Hematopoietic multipotent progenitor cell treated with erythropoietin and hydrocortisone succinate and interleukin-3 and kit ligand, for 6 days (in vitro differentiated cells): ENCODE measurements around the gene SEC23A.
"Not testable (repeated sequence)": the region's sequence is repeated elsewhere in the genome, so short reads cannot be mapped to it uniquely, and the experiment has no call there.

ENCODE experiments used
- DNase-seq: peaks from one replicate; pipeline ENCODE4 v3.0.0-alpha.2; 2015

SEC23A gene

DNA sequence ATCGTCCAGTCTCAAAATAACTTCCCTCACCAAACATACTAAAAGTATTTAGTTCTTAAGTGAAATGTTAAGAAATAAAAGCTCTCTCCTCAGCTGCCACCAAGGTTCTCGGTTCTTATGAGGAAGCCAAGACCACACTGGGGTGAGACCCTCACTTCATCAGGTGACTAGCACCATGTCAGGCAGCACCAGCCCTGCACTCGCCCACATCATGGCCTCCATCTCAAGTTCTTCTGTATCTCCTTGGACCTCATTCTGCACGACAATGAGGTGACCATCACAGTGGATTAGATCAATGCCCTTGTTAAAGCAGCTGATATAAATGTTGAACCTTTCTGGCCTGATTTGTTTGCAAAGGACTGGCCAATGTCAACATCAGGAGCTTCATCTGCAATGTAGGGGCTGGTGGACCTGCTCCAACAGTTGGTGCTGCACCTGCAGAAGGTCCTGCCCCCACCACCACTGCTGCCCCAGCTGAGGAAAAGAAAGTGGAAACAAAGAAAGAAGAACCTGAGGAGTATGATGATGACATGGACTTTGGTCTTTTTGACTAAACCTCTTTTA is 12.4 kb downstream of the SEC23A start:
- no peak for DNase-seq

DNA sequence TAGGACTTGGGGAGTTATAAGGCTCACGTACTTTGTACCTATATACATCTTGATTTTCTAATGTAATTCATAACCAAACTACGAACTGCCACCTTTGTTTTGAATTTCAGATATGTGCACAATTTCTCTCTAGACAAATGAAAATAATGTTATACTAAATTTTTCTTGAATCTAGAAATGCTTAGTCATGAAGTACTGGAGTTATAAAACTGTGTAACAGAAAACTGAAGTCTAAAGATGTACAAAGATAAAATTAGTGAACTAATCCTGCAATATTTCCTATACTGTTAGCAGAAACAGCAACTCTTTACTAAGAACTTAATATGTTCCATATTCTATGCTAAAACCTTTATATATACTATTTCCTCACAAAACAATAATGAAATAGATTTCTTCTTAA is 15.5 kb downstream of the SEC23A start:
- peak; percentile 6 for DNase-seq

DNA sequence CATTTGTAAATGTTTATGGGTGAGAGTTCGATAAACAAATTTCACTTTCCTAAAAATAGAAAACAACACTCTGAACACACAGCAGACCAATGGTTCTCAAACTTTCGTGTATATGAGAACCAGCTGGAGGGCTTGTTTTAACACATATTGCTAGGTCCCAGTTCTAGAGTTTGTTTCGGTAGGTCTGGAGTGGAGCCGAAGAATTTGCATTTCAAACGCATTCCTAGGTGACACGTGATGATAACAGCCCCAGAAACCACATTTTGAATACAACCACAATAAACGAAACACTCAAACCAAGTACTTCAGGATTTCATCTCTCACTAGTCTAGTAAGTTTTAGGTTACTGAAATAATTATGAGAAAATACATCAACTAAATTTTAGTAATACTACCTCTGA is 17.1 kb downstream of the SEC23A start:
- no peak for DNase-seq

DNA sequence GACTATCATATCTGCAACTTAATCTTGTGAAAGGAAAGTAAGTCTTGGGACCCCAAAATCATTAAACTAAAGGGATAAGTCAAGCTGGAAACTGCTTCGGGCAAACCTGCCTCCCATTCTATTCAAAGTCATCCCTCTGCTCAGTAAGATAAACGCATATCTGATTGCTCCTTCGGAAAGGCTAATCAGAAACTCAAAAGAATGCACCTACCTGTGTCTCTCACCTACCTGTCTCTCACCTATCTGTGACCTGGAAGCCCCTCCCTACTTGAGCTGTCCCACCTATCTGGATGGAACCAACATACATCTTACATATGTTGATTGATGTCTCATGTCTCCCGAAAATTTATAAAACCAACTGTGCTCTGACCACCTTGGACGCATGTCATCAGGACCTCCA is 19.9 kb downstream of the SEC23A start:
- no peak for DNase-seq

DNA sequence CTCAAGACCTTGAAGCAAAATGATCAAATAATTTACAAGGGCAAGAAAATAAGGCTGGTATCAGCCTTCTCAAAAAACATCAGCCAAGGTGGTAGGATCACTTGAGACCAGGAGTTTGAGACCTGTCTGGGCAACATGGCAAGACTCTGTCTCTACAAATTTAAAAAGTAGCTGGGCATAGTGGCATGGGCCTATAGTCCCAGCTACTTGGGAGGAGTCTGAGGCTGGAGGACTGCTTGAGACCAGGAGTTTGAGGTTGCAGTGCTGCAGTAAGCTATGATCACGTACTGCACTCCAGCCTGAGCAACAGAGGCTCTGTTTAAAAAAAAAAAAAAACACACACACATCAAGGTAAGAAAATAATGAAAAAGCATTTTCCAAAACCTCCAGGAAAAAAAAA is 22.1 kb downstream of the SEC23A start:
- no peak for DNase-seq

DNA sequence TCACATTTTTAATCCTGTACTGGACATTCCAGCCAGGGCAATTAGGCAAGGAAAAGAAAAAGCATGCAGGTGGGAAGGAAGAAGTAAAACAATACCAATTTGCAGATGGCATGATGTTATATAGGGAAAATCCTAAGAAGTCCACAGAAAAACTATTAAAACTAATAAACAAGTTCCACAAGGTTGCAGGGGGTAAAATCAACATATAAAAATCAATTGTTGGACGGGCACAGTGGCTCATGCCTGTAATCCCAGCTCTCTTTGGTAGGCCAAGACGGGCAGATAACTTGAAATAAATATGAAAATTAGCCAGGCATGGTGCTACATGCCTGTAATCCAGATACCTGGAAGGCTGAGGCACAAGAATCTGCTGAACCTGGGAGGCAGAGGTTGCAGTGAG is 31.9 kb downstream of the SEC23A start:
- no peak for DNase-seq

DNA sequence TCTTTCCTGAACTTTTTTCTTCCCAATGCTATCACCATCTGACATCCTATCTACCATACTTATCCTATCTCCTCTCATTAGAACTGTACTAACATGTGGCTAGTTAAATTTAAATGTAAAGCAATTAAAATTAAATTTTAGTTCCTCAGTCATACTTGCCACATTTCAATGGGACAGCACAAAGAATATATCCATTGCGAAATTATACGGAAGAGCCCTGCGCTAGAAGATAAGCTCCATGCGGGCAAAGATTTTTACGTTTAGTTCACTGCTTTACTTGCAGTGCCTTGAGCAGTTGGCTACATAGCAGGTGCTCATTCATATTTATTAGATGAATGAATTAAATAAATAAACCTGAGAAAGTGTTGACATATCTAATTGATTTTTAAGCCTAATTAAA is 33.1 kb downstream of the SEC23A start:
- DNase-seq: no peak

DNA sequence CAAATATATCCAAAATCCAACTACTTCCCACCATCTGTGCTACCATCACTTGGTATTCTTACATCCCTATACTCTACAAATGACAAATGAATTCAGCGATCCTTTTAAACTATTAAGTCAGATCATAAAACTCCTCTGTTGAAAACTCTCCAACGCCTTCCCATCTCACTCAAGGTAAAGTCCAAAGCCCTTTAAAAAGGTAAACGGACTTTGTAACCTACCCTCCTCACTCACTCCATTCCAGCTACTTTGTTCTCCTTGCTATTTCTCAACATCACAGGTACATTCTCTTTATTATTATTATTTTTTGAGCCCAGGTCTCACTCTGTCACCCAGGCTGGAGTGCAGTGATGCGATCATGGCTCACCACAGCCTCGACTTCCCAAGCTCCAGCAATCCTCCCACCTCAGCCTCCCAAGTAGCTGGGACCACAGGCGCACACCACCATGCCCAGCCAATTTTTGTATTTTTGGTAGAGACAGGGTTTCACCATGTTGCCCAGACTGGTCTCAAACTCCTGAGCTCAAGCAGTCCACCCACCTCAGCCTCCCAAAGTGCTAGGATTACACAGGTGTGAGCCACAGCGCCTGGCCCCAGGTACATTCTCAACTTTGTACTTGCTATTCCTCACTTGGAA is 33.7 kb downstream of the SEC23A start:
- DNase-seq: not testable (repeated sequence)

DNA sequence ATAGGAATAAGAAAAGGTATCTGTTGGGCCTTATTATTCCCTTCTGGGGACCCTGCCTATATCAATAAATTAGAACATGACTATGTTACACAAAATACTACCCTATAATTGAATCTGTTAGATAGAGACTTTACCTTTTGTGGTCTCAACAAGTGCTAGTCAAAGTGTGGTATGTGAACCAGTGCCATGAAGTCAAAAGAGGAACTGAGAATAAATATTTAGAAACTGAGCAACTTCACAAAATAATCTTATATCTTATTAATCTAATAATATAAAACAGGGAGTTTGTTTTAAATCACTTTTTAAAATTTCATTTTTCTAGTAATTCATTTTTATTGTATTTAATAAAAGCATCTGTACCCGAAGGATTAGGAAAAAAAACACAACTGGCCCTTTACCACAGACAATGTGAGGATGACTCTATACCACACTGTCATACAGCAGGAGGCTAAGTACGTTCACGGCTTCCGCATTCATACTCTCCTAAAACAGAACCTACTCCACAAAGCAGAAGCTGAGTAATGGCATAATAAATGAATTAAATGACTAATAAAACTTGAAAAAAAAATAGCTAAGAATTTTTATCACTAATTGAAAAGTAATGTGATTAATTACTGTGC is 42.1 kb downstream of the SEC23A start:
- DNase-seq: no peak

DNA sequence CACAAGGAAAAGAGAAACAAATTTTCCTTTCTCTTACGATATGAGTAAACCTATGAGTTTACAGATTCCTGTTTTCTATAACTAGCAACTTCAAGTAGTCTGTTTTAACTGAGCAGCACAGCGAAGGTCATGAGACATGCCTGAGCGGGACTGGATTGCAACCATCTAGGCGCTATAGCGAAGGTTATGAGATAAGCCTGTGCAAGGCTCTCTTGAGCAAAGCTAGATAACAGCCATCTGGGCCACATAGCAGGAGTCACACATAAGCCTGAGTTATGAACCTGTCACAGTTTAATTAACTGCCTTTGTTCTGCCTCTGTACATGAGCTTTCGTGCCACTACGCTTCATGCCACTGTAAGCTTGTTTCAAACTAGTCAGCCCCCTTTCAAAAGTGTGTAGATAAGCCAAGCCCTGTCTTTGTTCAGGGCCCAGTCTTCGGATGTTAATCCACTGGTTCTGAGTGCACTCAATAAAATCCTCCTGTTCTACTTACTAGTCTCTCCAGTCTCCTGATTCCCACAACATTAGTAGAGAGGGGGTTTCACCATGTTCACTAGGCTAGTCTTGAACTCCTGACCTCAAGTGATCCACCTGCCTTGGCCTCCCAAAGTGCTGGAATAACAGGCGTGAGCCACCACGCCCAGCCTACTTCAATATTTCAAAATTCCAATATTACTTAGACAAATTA is 47.1 kb downstream of the SEC23A start:
- peak; percentile 8 for DNase-seq

DNA sequence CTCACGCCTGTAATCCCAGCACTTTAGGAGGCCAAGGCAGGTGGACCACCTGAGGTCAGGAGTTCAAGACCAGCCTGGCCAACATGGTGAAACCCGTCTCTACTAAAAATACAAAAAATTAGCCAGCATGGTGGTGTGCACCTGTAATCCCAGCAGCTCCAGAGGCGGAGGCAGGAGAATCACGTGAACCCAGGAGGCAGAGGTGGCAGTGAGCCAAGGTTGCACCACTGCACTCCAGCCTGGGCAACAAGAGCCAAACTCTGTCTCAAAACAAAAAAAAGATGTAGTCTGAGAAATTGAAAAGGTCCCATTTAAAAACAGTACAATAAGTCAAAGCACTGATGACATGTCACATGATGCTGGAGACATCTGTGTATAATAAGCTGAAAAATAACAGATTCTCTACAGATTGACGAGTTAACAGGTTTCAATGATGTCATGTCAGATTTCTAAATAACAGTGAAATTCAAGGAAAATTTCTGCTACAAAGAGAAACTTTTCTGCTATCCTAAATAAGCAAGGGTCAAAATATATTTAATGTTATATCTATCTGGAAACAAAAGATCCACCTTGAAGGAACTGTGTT is 50.1 kb downstream of the SEC23A start:
- DNase-seq: not testable (repeated sequence)

DNA sequence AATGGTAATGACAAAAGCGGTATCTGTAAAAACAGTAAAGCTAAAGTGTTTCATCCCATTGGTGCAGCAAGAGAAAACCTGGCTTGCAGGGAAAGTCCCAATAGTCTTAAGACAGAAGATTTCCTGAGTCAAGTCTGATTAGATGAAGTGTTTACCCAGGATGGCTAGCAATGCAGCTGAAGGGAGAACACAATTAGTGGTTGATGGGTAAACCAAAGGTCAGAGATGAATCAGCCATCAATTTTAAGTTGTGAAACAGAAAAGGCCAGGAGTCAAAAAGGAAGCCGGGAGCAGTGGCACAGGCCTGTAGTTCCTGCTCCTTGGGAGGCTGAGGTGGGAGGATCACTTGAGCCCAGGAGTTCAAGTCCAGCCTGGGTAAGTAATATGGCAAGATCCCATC is 52.6 kb downstream of the SEC23A start:
- DNase-seq: no peak

DNA sequence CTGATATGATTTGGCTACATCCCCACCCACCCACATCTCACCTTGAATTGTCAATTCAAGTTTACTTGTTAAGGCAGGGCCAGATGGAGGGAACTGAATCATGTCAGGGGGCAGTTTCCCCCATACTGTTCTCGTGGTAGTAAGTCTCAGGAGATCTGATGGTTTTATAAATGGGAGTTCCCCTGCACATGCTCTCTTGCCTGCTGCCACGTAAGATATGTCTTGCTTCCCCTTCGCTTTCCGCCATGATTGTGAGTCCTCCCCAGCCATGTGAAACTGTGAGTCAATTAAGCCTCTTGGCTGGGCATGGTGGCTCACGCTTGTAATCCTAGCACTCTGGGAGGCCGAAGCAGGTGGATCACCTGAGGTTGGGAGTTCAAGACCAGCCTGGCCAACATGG is 57.1 kb downstream of the SEC23A start:
- DNase-seq: not testable (repeated sequence)

DNA sequence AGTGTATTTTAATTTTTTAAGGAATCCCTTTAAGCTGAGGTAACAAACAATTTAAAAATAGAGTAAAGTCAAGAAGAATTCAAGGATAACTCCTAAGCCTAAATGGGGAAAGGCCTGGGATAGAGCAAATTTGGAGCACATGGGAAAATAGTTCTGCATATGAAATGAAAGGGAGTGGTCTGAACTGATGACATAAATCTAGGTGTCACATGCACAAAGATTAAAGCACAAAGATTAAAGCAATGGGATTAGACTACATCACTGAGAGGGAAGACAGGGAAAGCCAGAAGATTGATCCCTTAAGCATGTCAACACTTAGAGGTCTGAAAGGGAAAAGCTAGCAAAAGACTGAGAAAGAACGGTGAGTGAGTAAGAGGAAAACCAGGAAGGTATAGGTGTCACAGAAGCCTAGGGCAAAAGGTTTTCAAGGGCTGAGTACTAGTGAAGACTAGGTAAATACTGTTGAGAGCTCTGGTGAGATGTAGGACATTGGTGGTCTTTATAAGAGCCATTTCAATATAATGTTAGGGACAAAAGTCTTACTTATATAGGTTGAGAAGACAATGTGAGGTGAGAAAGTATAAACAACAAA is 59.6 kb downstream of the SEC23A start:
- DNase-seq: no peak

DNA sequence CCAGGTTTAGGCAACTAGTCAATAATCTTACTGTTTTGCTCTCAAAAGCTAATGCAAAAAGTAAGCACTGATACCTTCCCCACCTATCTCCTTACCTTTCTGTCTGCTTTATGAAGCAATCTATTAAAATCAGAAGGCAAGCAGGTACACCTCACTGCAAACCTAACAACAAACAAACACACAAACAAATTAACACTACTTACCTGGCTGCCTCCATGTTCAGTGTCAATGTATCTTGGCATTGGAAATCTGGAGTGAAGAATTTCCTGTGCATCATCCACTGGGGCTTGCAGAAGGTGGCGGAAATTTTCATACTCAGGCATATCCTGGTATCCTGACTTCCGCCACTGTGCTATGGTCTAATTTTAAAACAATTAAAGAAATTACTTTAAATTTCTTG is 62.5 kb downstream of the SEC23A start:
- DNase-seq: no peak

DNA sequence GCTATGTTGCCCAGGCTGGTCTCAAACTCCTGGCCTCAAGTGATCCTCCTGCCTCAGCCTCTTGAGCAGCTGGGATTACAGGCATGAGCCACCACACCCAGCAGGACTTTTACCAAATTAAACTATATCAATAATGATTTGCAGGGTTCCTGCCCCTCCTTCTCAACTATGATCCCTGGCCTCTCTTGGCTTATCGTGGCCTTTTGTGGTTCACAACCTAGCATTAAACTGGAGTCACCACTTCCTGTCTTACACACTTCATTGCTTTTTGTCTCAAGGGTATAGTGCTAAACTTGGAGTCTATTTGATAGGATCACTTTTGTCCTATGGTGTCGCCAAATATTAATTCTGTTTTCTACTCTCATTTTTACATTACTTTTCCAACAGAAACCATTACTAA is 64.5 kb downstream of the SEC23A start:
- peak; percentile 15 for DNase-seq

DNA sequence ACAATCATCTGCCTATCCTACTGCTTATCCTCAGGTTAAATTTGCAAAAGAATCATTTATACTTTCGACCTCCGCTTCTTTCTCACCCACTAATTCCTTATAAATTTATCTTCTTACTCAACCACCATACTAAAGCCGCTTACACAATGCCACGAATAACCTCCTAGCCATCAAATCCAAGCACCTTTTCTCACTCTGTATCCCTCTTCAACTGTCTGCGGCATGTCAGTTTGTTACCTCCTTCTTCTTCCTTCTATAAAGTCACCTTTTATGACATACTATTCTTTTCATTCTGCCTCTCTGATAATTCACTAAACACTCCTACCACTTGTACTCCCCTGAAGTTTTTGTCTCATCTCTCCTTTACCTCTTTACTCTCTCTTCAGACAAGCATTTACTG is 66.3 kb downstream of the SEC23A start:
- no peak for DNase-seq

DNA sequence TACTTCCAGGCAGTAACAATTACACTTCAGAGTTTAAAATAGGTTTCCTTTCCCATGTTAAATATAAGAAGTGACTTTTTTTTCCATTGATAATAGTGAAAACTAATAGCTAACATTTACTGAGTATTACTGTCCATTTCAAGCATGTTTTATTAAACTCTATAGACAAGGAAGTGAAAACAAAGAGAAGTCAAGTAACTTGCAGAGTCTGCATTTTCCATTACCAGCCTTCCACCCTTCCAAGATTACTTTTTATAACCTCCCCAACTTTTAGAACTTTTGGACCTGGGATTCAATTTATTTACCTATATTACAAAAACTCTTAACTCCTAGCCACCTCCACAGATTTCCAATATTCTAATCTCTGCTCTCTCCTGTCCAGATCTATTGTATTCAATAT is 67.7 kb downstream of the SEC23A start:
- no peak for DNase-seq

DNA sequence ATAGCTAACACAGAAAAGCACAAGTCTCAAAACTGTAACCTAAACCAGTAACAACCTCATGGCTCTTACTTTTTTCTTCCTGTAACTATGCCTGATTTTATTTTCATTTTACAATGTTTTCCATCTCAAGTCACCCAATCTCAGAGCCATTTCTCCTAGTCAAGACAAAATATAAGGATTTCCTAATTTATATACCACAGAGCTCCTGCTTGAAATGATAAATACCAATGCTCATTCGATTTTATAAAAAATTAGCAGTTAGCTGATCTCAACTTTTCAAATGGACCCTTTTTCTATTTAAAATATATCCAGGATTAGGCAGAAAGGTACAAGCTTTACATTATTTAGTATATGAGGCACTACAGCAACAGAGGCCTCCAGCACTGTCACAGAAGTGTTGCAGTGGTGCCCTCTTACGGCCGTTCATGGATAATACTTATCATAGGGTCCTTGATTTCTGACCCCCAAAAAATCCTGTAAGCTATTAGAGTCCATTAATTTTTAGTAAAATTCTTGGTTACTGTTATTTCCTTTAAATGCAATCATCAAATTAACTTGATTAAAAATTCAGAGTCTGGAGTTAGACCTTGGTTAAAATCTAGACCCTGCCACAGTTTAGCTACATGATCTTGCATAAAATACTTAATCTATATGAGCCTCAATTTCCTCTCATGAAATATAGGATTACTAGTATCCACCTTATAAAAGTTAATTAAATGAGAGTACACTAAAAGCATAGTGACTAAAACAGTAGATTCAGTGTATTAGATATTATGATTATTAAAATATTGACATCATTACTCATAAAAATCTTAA is 68.3 kb downstream of the SEC23A start:
- peak; percentile 12 for DNase-seq

DNA sequence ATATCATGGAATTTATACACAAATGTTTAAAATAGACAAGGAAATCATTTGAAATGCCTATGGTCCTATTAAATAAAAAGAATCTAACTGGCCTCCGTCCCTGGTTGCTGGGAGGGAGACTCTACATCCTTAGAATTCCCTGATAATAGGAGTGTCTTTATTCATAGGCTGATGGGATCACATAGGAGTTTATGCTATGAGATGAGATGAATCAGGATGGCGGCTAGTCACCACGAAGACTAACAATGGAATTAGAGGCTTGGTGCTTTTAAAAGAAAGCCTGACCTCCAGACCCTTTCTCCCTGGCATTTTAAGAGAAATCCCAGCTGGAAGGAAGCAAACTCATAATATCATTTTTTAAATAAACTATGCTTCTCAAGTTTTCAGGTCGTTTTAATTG is 69.7 kb downstream of the SEC23A start:
- no peak for DNase-seq

DNA sequence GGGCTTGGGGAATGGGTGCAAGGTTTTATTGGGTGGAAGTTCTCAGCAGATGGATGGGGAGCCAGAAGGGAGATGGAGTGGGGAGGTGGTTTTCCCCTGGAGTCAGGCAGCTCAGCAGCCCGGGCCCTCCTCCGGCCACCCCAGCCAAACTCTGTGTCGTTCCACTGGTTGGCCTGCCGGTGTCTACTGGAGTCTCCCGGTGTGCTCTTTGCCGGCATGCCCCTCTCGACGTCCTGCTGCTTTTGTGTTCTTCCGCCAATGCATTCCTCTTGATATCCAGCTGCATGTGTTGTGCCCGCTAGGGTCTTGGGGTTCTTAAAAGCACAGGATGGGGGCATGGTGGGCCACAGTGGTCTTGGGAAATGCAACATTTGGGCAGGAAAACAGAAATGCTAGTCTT is 72.8 kb downstream of the SEC23A start:
- DNase-seq: no peak

DNA sequence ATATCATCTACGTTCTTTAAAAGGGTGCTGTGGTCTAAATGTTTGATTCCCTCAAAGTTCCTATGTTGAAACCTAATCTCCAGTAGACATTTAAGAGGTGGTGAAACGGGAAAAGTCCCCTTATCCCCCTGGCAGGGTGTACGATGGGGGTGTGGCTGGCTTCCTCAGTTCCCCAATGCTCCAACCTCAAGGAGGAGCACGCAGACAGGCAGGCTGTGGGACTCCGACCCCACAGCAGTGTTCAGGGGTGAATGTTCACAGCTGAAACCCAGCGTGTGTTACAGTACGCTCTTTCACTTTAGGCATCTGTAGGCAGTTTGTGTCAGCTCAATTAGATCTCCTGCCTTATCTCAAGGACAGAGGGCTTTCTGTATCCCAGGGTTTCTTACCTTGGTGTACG is 73.2 kb downstream of the SEC23A start:
- no peak for DNase-seq

DNA sequence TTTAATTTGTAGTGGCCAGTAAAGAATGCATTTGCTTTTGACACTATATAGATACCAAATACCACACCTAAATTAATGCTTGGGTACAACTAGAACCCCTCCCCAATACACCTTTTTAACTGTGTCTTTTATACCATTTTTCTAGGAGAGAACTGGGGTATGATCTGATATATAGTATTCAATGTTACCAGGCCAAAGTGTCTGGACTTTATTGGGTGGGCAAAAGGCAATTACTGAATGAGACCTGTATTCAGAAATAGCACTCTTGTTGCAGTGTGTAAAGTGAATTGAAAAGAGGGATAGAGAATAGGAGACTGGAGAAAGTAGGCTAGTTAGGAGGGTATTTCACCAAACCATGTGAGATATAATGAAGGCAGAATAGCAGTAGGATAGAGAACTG is 74.4 kb downstream of the SEC23A start:
- DNase-seq: no peak
